Left ventricle myocardium inferior (tissue), 1 donor: ENCODE measurements around the gene ALDOB. TPM values are rescaled to one million over a fixed set of nuclear protein-coding genes. Genes with fewer than 3 reads are reported as not detected.
A peak's percentile ranks its signal among the peaks of the same experiment; 100 is the strongest.
"Not testable (repeated sequence)": the region's sequence is repeated elsewhere in the genome, so short reads cannot be mapped to it uniquely, and the experiment has no call there.

Source experiments
- DNase-seq: peaks from one replicate; pipeline ENCODE4 v3.0.0-alpha.2; 2020
- H3K27ac ChIP-seq: fragments of 200-600 bp; replicated peaks from 2 replicates; pipeline ENCODE4 v1.8.0; 2021
- H3K27me3 ChIP-seq: fragments of 200-600 bp; 2 replicates; pipeline ENCODE4 v1.8.0; 2021; ENCODE audit warnings: low read depth
- H3K36me3 ChIP-seq: fragments of 200-600 bp; 2 replicates; pipeline ENCODE4 v1.8.0; 2021
- H3K4me1 ChIP-seq: fragments of 200-600 bp; 2 replicates; pipeline ENCODE4 v1.8.0; 2021
- H3K4me3 ChIP-seq: fragments of 200-600 bp; 2 replicates; pipeline ENCODE4 v1.8.0; 2021; ENCODE audit warnings: mild to moderate bottlenecking, moderate library complexity
- H3K9me3 ChIP-seq: fragments of 200-600 bp; replicated peaks from 2 replicates; pipeline ENCODE4 v1.8.0; 2021
- intact Hi-C: fragments of 100-400 bp; cut with micrococcal nuclease; formaldehyde crosslinking; loops from one replicate; pipeline ENCODE4 v1.11.0; 2022
- total RNA-seq: library from RNA; stranded (reverse); fragmentation: NEBNext Ultra II Directional; extraction: Animal tissue kit (Norgen Biotek cat#: 25700); gene quantifications from one replicate; pipeline ENCODE4 v1.2.1, GENCODE V29; 2021
- TF ChIP-seq, protein P1 (sequence below): fragments of 200-600 bp; IDR thresholded peaks from 2 replicates; pipeline ENCODE4 v1.8.0; 2021; ENCODE audit warnings: antibody characterized with exemption, mild to moderate bottlenecking, borderline replicate concordance
- donor health status: DM: no; HTN: yes; CAD: no; lungs with severe emphysema.

The ALDOB gene
- total RNA-seq, 1 donor from 2014 or later = 0.41 TPM

- intact Hi-C loops = no loop called here
These were observed 42.4 kb downstream of the ALDOB start for GRCh38 chr9:101393135-101393534.

GRCh38 chr9:101388507-101388993 lies 47.0 kb downstream of the ALDOB start:
- intact Hi-C loops = no loop called here
- Histone ChIP-seq H3K9me3 (peaks cover 32% of the 10 kb centered on the region), H3K36me3 (peaks cover 29% of the 10 kb centered on the region), H3K27me3 (no peaks in the 10 kb centered on the region), H3K4me3 (no peak overlapping the region), H3K4me1 (no peaks in the 10 kb centered on the region), H3K27ac (no peak overlapping the region)
- TF ChIP-seq, protein P1, sequence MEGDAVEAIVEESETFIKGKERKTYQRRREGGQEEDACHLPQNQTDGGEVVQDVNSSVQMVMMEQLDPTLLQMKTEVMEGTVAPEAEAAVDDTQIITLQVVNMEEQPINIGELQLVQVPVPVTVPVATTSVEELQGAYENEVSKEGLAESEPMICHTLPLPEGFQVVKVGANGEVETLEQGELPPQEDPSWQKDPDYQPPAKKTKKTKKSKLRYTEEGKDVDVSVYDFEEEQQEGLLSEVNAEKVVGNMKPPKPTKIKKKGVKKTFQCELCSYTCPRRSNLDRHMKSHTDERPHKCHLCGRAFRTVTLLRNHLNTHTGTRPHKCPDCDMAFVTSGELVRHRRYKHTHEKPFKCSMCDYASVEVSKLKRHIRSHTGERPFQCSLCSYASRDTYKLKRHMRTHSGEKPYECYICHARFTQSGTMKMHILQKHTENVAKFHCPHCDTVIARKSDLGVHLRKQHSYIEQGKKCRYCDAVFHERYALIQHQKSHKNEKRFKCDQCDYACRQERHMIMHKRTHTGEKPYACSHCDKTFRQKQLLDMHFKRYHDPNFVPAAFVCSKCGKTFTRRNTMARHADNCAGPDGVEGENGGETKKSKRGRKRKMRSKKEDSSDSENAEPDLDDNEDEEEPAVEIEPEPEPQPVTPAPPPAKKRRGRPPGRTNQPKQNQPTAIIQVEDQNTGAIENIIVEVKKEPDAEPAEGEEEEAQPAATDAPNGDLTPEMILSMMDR = no peak
- DNase-seq = no peak

More at GRCh38 chr9:101393135-101393534, 42.4 kb downstream of the ALDOB start:
- Histone ChIP-seq H3K27ac (no peak overlapping the region), H3K4me1 (peaks cover 40% of the 10 kb centered on the region), H3K4me3 (no peak overlapping the region), H3K9me3 (peaks cover 21% of the 10 kb centered on the region), H3K27me3 (no peaks in the 10 kb centered on the region), H3K36me3 (peaks cover 38% of the 10 kb centered on the region)
- no peak for DNase-seq
- TF ChIP-seq, protein P1 = no peak

DNA sequence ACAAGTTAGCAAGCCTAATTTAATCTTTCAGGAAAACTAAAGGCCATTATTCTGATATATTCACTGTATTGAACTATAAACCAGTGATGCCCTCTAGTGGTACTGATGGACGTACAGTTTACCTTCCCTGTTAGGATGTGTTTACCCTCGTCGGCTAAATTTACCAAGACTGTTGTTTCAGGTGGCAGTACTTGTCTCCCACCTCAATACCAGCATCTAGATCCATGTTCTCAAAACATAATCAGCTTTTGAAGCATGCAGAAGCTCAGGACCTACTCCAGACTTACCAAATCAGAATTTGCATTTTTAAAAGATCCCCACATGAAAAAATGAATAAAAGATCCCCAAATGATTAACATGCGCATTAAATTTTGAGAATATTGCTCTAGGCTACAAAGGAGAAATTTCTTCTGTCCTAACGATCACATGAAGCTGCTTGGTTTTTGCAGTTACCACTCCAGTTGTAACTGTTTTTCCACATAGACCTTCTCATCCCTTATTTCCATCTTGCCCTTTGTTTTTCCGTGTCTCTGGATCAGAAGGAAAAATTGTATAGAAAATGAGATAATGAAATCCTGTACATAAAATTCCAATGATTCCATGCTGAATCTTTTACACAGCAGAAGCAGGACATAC lies 47.6 kb downstream of the ALDOB start:
- Histone ChIP-seq H3K27ac (no peak overlapping the region), H3K4me3 (no peak overlapping the region), H3K27me3 (no peaks in the 10 kb centered on the region), H3K4me1 (no peaks in the 10 kb centered on the region), H3K9me3 (peaks cover 26% of the 10 kb centered on the region), H3K36me3 (peaks cover 29% of the 10 kb centered on the region)
- intact Hi-C loops = no loop called here
- no peak for DNase-seq
- TF ChIP-seq, protein P1 = peak; percentile 64

GRCh38 chr9:101384873-101385536 lies 50.6 kb downstream of the ALDOB start, which contains the start of gene BAAT:
TSS of gene BAAT (minus strand) at chr9:101385006. CDS start at chr9:101371404, 13,602 bp downstream.
- H3K4me3 ChIP-seq, DNase-seq, H3K4me1 ChIP-seq, H3K27me3 ChIP-seq, intact Hi-C loops, H3K27ac ChIP-seq: not testable (repeated sequence)
- H3K9me3 ChIP-seq = peaks cover 18% of the 10 kb centered on the region
- peaks cover 17% of the 10 kb centered on the region for H3K36me3 ChIP-seq

GRCh38 chr9:101383361-101383760 lies 52.2 kb downstream of the ALDOB start:
- Histone ChIP-seq H3K9me3 (peaks cover 22% of the 10 kb centered on the region), H3K36me3 (peaks cover 3% of the 10 kb centered on the region), H3K4me1 (no peaks in the 10 kb centered on the region), H3K27me3 (no peaks in the 10 kb centered on the region), H3K4me3 (no peak overlapping the region), H3K27ac (no peak overlapping the region)
- TF ChIP-seq, protein P1 = no peak
- intact Hi-C loops = no loop called here
- no peak for DNase-seq
